HCT116 (cell line): Measurements from ENCODE around the gene PLD2. TPM values are rescaled to one million over a fixed set of nuclear protein-coding genes. Genes with fewer than 3 reads are reported as not detected.

Source experiments
- ATAC-seq: fragments of 200-7000 bp; cut with Tn5 transposase; 2 replicates; pipeline ENCODE4 v1.9.1; 2020; ENCODE audit warnings: mild to moderate bottlenecking, moderate library complexity
- BruUV-seq: library from RNA; stranded (reverse); fragments of 400-500 nt; replicated peaks from 2 replicates; lab custom pipeline; 2021; lab: Mats Ljungman, UMichigan
- CTCF ChIA-PET: fragments of 300-600 bp; sonication (Branson Sonifier 250); formaldehyde crosslinking; loops from one replicate; lab custom pipeline; 2021; ENCODE audit warnings: antibody characterized with exemption; lab: Charles Lee
- POLR2A ChIA-PET: fragments of 300-600, 350-600 bp; sonication (Branson Sonifier 250); formaldehyde crosslinking; loops from one replicate; lab custom pipeline; 2021; ENCODE audit warnings: antibody characterized with exemption; lab: Charles Lee
- RAD21 ChIA-PET, 2 experiments: fragments of 300-600 bp; sonication (Branson Sonifier 250); formaldehyde crosslinking; loops; one replicate each; lab custom pipeline; 2023; ENCODE audit warnings: low total read pairs in 2 of 2; ENCODE audit not compliant: uncharacterized antibody in 2 of 2, unreplicated experiment in 2 of 2, low non-redundant PET in 1 of 2; lab: Charles Lee
- DNase-seq: peaks from one replicate; pipeline ENCODE4 v3.0.0-alpha.2; 2010; ENCODE audit warnings: low read depth, low spot score
- H2AFZ ChIP-seq: fragments of 200-600 bp; shearing (Covaris generic), sonication (generic); 2 replicates; pipeline ENCODE4 v1.6.1; 2017; ENCODE audit warnings: low read depth, mixed run types, mixed read lengths, antibody characterized with exemption, low read length; ENCODE audit not compliant: poor library complexity, severe bottlenecking
- H3K27ac ChIP-seq: 2 replicates; pipeline ENCODE4 v1.5.1; 2012; ENCODE audit warnings: low read depth, low read length
- H3K27me3 ChIP-seq: fragments of 200-600 bp; sonication (generic); 2 replicates; pipeline ENCODE4 v1.6.1; 2016; ENCODE audit warnings: mixed run types, low read length, mixed read lengths; ENCODE audit not compliant: insufficient read depth
- H3K36me3 ChIP-seq, 2 experiments: fragments of 200-500 bp in 1 of 2; fragments of 200-600 bp in 1 of 2; sonication (Bioruptor generic) in 1 of 2; sonication (generic) in 1 of 2; 2 replicates each; pipeline versions ENCODE4 v1.5.1 to v1.6.1; 2014 to 2016; ENCODE audit warnings: low read length in 2 of 2, inconsistent platforms in 1 of 2, mixed read lengths in 1 of 2, mixed run types in 1 of 2; ENCODE audit not compliant: insufficient read depth in 2 of 2, control insufficient read depth in 1 of 2
- H3K4me1 ChIP-seq, 2 experiments: fragments of 200-600 bp in 1 of 2; sonication (generic) in 1 of 2; 2 replicates each; pipeline versions ENCODE4 v1.5.1 to v1.6.1; 2012 to 2017; ENCODE audit warnings: low read length in 2 of 2, inconsistent platforms in 1 of 2, mild to moderate bottlenecking in 1 of 2, mixed read lengths in 1 of 2, mixed run types in 1 of 2, moderate library complexity in 1 of 2; ENCODE audit not compliant: insufficient read depth in 2 of 2, control insufficient read depth in 1 of 2
- H3K4me2 ChIP-seq: fragments of 200-600 bp; sonication (generic); 2 replicates; pipeline ENCODE4 v1.6.1; 2017; ENCODE audit warnings: mixed run types, low read length, mixed read lengths
- H3K4me3 ChIP-seq, 2 experiments: fragments of 200-600 bp in 1 of 2; sonication (generic) in 1 of 2; replicated peaks in 1 of 2; 2 replicates each; pipeline ENCODE4 v1.5.1; 2011 to 2016; ENCODE audit warnings: low read length in 2 of 2, control low read depth in 1 of 2, low read depth in 1 of 2, mild to moderate bottlenecking in 1 of 2, mixed read lengths in 1 of 2, mixed run types in 1 of 2
- H3K79me2 ChIP-seq: fragments of 200-600 bp; sonication (generic); 2 replicates; pipeline ENCODE4 v1.6.1; 2017; ENCODE audit warnings: mild to moderate bottlenecking, mixed run types, low read length, moderate library complexity, mixed read lengths; ENCODE audit not compliant: insufficient read depth
- H3K9ac ChIP-seq: fragments of 200-600 bp; sonication (generic); 2 replicates; pipeline ENCODE4 v1.6.1; 2016; ENCODE audit warnings: low read length, mixed read lengths
- H3K9me2 ChIP-seq: fragments of 200-600 bp; sonication (generic), shearing (Covaris generic); 2 replicates; pipeline ENCODE4 v1.6.1; 2017; ENCODE audit warnings: mixed run types, mild to moderate bottlenecking, moderate library complexity; ENCODE audit not compliant: insufficient read depth
- H3K9me3 ChIP-seq, 2 experiments: fragments of 200-500 bp in 1 of 2; fragments of 200-600 bp in 1 of 2; sonication (Bioruptor generic) in 1 of 2; sonication (generic) in 1 of 2; 2 replicates each; pipeline ENCODE4 v1.6.1; 2014 to 2017; ENCODE audit warnings: low read length in 2 of 2, mixed read lengths in 2 of 2, inconsistent platforms in 1 of 2, low read depth in 1 of 2, mild to moderate bottlenecking in 1 of 2, mixed run types in 1 of 2, moderate library complexity in 1 of 2; ENCODE audit not compliant: control insufficient read depth in 1 of 2, insufficient read depth in 1 of 2
- H4K20me1 ChIP-seq: fragments of 200-600 bp; sonication (generic), shearing (Covaris generic); 2 replicates; pipeline ENCODE4 v1.6.1; 2017; ENCODE audit warnings: mixed run types, mild to moderate bottlenecking, moderate library complexity; ENCODE audit not compliant: insufficient read depth
- CBX3 ChIP-seq: IDR thresholded peaks from 2 replicates; pipeline ENCODE4 v1.6.1; 2012; ENCODE audit warnings: low read depth
- CEBPB ChIP-seq: IDR thresholded peaks from 2 replicates; pipeline ENCODE4 v1.6.1; 2012; ENCODE audit warnings: low read depth
- EGR1 ChIP-seq: IDR thresholded peaks from 2 replicates; pipeline ENCODE4 v1.6.1; 2012; ENCODE audit warnings: low read depth
- ELF1 ChIP-seq: IDR thresholded peaks from 2 replicates; pipeline ENCODE4 v1.6.1; 2012; ENCODE audit warnings: low read depth, borderline replicate concordance
- EZH2phosphoT487 ChIP-seq: fragments of 200-600 bp; IDR thresholded peaks from 2 replicates; pipeline ENCODE4 v1.6.1; 2018; ENCODE audit warnings: antibody characterized with exemption, borderline replicate concordance
- JUND ChIP-seq: IDR thresholded peaks from 2 replicates; pipeline ENCODE4 v1.6.1; 2012
- POLR2A ChIP-seq: IDR thresholded peaks from 2 replicates; pipeline ENCODE4 v1.7.0; 2011; ENCODE audit warnings: borderline replicate concordance; ENCODE audit not compliant: insufficient read depth, insufficient read length; ENCODE audit errors: extremely low read depth
- POLR2AphosphoS5 ChIP-seq: IDR thresholded peaks from 2 replicates; pipeline ENCODE4 v1.6.1; 2011; ENCODE audit warnings: mild to moderate bottlenecking, low read depth, low read length, moderate library complexity
- RAD21 ChIP-seq: IDR thresholded peaks from 2 replicates; pipeline ENCODE4 v1.6.1; 2012; ENCODE audit warnings: low read depth, mild to moderate bottlenecking
- YY1 ChIP-seq: IDR thresholded peaks from 2 replicates; pipeline ENCODE4 v1.6.1; 2011; ENCODE audit warnings: low read length, low read depth, moderate library complexity, mild to moderate bottlenecking; ENCODE audit not compliant: insufficient replicate concordance; ENCODE audit errors: extremely low read depth
- ZBTB33 ChIP-seq: IDR thresholded peaks from 2 replicates; pipeline ENCODE4 v1.6.1; 2011; ENCODE audit warnings: mild to moderate bottlenecking, low read length, moderate library complexity; ENCODE audit not compliant: insufficient replicate concordance; ENCODE audit errors: extremely low read depth
- ZNF274 ChIP-seq: fragments of 200-500 bp; sonication (Bioruptor generic); IDR thresholded peaks from 2 replicates; pipeline ENCODE4 v1.6.1; 2014; ENCODE audit warnings: mild to moderate bottlenecking, low read depth, low read length, inconsistent platforms
- intact Hi-C: fragments of 100-400 bp; cut with micrococcal nuclease; formaldehyde crosslinking; loops from 2 replicates; pipeline ENCODE4 v1.10.0; 2022
- total RNA-seq: library from RNA; stranded (reverse); gene quantifications from one replicate; pipeline ENCODE4 v1.2.1, GENCODE V29; 2021; ENCODE audit not compliant: unreplicated experiment

The PLD2 gene
- total RNA-seq, 1 experiment from 2014 or later = 47.7 TPM

- no peak for TF ChIP-seq ZNF274
- no peak for TF ChIP-seq EGR1
- no peak for TF ChIP-seq POLR2A
- TF ChIP-seq, all 23 proteins: peak for 0
Observed at GRCh38 chr17:4771519-4772234, 35.3 kb upstream of the PLD2 start, which contains the start of gene TM4SF5 (continued).

- no TSS peak for BruUV-seq
- H3K79me2 ChIP-seq = no peaks in the 10 kb centered on the region
- POLR2A ChIA-PET = no interaction called here
- H3K27ac ChIP-seq = no peak overlapping the region
- H3K4me3 ChIP-seq = no peak overlapping the region
- no peak overlapping the region for H3K9ac ChIP-seq
- peaks cover 5 to 16% of the 10 kb centered on the region in 2 experiments; a peak in 3 of 4 replicates for H3K4me1 ChIP-seq
- TF ChIP-seq CBX3 (no peak), ZBTB33 (no peak), JUND (no peak), YY1 (no peak), ELF1 (no peak), RAD21 (no peak), CEBPB (no peak), POLR2AphosphoS5 (no peak), EZH2phosphoT487 (no peak)
- TF ChIP-seq, all 23 proteins: peak for 0
- H3K4me2 ChIP-seq = no peak overlapping the region
- no peak for DNase-seq
- no peaks in the 10 kb centered on the region for H4K20me1 ChIP-seq
- CTCF ChIA-PET = interaction anchor here (0.6 kb wide), 1 partner anchor 18 kb away, joined by 4 read pairs; no protein-coding TSS in a partner anchor
- H3K9me3 ChIP-seq = no peaks in the 10 kb centered on the region
- intact Hi-C loops = no loop called here
- H3K9me2 ChIP-seq = no peaks in the 10 kb centered on the region
- ATAC-seq = no peak
- RAD21 ChIA-PET = no interaction called here
- H2AFZ ChIP-seq = no peak overlapping the region
- no peaks in the 10 kb centered on the region for H3K27me3 ChIP-seq
- H3K36me3 ChIP-seq = no peaks in the 10 kb centered on the region
Observed at GRCh38 chr17:4772235-4772613, 34.7 kb upstream of the PLD2 start.
